Fibroblast of skin of right quadriceps (primary cell): ENCODE data around the gene TRIO.

Experiments used
- DNase-seq: peaks from one replicate; pipeline ENCODE4 v3.0.0-alpha.2; 2013

The TRIO gene

DNA sequence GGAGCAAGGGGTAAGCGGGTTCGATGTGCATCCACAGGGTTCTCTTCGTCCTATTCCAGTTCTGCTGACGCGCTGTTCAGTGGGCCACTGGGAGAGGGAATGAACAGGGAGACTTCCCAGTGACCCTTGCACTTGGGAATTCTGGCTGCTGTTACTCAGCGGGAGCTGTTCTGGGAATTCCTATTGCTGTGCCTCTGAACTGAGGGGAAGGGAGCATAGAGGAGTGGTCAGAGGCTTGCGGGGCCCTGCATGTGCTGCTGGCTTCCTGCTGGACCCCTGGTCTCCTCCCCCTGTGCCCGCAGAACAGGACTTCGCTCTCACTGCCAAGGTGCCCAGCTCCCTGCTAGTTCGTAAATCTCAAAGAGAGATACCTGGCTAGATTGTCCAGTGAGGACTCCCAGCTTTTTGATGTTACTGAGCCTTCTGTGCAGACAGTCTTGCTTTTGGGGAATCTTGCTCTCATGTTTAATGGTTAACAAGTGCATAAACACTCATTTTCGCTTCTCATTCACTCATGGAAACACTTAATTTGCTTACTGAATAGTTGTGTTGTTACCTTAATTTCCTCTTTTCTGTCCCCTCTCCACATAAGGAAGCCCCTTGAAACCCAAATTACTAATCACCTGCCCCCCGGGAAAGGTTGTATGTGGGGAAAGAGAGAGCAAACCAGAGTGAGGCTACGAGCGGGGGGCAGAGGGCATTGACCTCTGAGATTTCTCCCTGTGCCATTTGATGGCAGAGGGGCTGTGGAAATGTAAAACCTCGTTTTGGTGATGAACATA is 5.9 kb downstream of the TRIO start:
- no peak for DNase-seq

DNA sequence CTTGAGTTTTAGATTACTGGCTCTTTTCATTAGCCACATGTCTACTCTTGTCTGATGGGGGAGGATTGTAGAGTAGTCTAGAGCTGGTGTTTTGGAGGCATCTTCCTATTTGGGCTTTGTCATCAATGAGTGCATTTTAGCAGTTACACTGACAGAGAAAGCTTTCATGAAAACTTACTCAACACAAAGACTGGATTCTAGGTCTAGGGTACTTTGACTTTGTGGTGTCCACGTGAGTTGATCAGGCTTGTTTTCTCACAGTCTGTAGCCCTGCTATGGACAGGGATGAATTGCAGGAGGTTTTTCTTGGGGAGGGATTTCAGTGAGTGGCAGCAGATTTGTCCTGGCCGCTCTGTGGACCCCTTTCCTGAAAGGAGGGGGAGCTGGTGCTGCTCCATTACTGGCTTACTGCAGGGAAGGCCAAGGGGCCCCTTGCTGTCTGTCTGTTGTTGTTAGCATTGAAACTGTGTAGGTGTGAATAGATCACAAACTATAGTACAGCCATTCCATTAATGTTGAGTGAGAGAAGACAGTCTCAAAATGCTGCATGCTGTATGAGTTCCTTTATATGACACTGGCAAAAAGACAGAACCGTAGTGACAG is 6.6 kb downstream of the TRIO start:
- DNase-seq = no peak

DNA sequence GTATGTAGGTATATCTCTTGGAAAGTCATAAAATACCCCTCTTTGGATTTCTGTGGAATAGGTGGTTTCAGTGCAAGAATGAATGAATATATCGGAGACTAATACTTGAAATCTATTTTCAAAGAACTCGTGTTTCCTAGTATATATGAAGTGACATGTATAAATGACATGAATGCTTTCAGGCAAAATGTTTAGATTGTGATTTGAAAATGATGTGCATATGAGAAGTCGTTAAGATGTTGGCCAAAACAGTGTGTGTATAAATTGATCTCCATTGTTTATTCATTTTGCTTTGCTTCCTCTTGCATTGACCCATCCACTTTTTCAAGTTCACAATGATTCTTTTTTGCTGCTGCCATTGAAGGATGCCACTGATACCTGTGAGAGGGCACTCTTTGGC is 8.3 kb downstream of the TRIO start:
- no peak for DNase-seq

DNA sequence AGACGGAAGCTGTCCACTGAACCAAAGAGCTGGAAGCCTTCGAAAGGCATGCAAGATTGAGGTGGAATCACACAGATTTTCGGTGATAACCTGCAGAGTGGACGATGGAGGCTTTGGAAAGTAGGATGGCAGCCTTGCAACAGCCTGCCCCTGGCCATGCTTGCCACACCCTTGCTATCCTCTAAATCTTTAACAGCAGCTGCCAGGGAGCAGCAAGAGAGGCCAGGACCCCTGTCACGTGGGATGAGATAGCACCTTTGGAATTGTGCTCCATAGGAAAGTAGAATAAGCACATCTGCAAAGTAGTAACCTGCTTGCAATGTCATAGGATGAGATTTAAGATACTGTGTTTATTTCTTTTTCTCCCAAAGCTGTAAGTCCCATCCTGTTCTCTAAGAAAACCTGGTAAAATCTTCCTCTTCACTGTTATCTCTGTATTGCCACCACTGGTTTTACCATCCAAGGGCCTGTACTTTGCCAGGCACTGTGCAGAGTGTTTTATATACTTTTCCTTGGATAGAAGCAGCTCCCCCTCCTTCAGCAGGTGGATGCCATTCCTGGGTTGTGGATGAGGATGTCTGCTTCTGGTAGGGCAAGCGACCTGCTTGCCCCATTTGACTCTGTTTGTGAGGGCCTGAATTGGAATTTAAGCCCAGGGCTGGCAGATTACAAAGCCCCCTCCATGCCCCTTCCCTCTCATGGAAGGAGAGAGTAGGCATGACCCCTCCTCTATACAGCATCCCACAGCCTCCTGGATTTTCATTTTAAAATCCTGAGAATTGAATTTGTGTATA is 10.1 kb downstream of the TRIO start:
- no peak for DNase-seq

DNA sequence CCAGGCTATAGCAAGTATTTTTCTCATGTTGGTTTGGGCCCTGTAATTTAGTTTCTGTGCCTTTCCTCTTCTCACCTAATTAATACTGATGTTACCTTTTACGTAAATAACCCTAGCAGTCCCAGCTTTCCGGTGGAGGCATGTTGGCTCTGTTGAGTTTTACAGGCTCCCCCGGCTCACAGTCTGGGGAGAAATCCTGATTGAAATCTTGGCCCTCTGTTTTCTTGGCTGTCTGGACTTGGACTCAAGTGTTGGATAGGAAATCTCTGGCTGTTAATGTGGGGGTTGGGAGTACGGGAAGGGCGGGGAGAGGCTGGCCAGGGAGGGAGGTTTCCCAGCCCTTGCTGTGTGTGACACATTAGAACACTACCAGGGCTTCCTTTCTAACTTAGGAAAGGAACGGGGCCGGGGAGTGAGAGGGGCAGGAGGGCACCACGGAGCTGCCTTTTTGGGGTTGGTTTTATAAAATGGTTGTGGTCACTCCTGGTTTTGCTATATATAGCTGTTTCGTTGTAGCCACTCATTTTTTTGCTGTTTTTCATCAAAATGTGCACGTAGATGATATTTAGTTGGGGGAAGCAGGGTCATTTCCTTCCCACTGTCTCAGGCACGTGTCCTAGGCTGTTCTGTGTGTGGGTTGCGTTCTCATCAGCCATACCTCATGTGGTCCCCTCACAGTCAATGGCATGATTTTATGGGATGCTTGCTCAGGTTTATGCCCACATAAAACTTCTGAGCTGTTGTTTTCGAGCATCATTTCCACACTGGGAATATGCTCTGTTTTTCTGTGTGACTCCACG is 11.0 kb downstream of the TRIO start:
- peak; percentile 80 for DNase-seq

DNA sequence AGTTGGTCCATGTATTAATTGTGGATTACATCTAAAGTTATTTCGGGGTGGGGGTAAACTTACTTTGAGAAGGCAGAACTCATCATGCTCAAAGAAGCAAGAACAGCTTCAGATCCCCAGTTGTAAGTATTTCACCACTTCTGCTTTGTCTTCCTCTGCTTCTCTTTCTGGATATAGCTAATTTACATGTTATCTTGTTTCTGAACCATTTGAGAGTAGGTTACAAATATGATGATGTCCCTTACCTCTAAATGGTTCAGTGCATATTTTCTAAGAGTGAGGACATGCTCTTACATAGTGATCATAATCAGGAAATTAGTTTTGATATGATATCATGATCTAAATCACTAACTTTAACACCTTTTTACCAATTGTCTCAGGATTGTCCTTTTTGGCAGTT is 11.9 kb downstream of the TRIO start:
- DNase-seq = no peak

DNA sequence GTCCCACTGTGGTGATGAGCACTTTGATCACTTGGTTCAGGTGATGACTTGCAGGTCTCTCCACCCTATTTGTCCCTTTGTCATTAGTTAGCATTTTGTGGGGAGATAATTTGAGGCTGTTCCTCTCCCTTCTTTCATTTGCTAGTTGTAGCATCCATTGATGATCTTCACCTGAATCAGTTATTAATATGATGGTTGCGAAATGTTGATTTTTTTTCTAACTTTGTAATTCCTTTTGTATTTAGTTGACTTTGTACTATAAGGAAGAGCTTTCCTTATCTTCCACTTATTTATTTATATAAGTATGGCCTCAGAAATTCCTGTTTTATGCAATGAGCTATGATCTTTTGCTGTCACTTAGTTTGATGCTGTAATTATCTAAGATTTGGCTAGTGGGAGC is 12.6 kb downstream of the TRIO start:
- no peak for DNase-seq

DNA sequence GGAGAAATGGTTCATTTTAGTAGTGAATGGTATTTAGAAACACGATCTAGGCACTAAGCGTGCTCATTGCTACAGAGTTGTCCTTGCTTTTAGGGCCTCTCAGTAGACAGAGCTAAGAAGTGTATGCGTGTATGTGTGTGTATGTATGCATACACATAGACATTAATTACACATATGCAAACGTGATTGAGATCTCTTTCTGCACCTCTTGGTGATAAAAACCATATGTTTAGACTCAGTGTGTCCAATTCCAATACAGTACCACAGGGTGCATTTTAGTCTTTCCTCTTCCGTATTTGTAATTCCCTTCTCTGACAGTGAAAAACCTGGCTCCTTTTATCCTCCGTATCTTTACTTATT is 13.1 kb downstream of the TRIO start:
- DNase-seq = no peak

DNA sequence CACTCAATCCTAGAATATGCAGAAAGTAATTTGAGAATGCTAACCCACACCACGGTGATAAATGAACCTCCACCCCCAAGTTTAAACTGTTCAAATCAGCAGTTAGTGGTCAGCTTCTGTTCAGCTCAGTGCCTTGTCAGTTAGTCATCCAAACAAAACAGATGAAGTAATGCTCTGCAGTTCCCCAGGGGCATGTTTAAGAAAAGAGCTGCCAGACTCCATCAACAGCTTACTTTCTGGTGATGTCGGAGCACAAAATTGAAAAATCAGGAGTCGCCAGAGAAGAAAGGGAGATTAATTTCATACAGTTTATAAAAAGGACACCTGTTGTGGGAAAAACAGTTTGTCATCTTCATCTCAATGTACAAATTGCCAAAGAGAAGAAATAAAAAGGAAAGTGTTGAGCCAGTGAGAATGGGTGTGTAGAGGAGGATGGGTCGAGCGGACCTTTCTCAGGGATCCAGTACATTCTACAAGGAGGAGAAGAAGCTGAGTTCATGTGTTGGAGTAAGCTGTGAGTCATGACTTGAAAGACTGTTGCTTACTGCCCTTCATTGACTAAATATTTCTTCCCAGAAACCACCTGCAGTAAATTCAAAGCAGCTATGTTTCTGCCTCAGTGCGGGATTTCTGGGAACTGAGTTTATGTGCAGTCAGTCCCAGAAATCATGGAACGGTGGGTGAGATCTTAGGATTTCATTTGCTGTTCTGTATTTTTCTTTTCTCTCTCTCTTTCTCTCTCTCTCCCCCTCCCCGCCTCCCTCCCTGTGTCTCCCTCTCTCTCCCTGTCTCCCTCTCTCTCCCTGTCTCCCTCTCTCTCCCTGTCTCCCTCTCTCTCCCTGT is 13.7 kb downstream of the TRIO start:
- peak; percentile 99 for DNase-seq

DNA sequence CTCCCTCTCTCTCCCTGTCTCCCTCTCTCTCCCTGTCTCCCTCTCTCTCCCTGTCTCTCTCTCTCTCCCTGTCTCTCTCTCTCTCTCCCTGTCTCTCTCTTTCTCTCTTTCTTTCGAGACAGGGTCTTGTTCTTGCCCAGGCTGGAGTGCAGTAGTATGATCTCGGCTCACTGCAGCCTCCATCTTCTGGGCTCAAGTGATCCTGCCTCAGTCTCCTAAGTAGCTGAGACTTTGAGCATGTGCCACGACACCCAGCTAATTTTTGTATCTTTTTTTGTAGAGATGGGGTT is 14.3 kb downstream of the TRIO start:
- DNase-seq = no peak

DNA sequence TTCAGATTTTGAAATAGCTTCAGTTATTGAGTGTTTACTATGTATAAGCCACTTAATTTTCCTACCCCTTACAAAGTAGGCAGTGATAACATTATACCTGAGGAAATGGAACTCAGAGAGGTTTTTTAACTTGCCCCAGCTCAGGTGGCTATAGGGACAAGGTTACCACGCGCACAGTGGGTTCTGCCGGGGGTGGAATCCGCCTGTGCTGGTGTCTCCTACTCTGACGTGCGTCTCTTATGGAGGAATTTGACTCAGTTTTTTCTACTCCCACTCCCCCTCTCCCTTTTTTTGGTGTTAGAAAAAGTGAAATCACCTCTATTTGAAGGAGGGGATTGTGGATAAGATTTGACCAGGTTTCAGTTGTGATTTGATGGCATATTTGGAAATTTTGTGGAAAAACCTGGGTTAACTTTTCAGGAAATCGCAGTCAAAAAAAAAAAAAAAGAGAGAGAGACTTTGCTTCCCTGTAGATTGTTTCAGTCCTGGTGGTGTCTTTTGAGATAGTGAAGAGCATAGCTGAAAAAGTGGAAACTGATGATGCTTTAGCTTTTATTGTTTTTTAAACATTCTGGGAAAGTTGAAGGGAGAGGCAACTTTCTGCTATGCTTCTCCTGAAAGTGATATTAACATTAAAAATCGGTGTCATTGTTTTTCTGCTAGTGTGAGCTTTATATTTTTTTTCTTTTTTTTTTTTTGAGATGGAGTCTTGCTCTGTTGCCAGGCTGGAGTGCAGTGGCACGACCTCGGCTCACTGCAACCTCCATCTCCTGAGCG is 15.9 kb downstream of the TRIO start:
- DNase-seq = no peak

DNA sequence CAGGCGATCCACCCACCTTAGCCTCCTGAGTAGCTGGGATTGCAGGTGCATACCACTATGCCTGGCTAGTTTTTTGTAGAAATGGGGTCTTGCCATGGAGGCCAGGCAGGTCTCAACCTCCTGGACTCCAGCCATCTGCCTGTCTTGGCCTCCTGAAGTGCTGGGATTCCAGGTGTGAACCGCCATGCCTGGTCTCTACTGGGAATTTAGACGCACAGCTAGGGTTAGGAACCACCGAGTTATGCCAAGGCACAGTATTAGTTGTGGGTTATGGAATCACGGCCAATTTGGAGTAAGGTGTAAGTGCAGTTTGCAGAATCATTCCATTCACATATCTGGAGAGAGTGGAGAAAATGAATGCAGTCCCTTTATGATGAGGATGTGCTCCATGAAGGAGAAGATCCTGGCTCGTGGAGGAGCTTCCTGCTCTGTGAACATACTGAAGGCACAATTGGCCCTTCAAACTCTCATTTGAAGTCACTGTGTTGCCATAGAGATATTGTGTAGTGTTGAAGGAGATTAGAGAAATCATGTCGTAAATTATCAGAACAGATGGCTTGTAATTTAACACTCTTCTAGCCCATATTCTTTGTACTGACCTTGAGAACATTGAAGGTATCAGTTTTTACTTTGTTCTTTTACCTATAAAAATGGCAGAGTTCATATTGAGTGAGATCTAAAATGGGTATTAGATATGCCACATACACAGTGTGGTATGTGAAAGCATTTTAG is 18.8 kb downstream of the TRIO start:
- no peak for DNase-seq

DNA sequence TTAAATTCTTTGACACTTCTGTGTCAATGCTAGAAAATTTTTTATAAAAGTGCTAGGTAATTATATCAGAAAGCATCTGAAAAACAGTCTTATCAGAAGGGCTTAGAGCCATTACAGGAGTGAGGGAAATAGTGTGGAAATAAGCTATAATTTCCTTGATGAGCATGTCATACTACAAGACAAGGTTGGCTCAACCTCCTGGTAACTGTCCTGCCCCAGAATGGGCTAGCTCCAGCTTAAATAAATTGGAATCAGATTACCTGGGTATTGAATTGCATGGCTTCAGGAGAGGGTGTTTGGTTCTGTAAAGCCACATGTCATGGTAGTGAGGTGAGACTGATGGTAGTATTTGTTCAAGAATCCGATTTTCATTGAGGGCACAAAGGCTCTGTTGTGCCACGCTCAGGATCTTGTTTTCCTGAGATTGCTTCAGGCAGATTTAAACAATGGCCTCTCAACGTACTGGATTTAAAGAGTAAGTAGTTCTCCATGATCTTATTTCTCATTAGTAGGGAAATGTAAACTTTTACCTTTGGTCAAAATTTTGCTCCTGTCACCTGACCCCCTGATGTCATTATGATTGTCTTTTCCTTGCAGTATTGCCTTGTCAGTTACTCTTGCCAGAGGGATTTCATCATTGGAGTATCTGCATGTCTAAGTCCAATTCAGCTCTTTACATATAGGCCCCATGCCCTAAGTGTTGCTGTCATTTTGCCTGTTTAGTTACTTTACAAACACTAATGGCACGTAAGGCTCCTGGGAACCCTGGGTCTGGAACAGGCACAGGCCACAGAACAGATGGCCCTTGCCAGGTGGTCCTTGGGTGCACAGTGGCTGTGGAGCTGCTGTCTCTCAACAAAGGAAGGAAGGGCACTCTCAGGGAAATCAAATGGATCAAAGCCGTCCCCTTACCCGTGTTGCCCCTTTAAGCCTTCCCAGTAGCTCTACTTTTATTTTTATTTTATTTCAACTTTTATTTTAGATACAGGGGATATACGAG is 21.3 kb downstream of the TRIO start:
- DNase-seq = no peak

DNA sequence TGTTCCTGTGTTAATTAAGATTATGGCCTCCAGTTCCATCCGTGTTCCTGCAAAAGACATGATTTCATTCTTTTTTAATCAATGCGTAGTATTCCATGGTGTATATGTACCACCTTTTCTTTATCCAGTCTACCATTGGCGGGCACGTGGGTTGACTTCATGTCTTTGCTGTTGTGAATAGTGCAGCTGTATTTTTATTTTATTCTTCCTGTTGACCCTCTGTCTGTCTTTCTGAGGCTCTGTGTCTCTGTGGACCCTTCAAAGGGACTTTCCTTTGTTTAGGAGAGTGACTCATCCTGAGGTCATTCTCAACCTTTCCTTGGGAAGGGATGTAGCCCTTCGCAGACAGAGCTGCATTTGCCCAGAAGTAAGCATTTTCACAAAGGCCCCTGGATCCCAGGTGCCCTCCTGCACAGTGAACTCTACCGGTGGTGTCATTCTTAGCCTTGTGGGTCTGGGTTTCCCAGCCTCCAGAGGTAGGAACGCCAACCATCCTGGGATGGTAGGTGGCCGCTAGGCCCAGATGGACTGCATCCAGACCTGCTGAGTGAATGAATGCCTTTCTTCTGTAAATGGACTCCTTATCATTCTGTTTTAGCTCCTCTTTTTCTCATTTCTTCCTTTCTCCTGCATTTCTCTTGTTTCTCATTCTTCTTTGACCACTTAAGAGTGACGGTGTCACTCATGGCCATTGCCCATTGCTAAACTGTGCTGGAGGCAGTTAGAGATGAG is 22.4 kb downstream of the TRIO start:
- peak; percentile 73 for DNase-seq

DNA sequence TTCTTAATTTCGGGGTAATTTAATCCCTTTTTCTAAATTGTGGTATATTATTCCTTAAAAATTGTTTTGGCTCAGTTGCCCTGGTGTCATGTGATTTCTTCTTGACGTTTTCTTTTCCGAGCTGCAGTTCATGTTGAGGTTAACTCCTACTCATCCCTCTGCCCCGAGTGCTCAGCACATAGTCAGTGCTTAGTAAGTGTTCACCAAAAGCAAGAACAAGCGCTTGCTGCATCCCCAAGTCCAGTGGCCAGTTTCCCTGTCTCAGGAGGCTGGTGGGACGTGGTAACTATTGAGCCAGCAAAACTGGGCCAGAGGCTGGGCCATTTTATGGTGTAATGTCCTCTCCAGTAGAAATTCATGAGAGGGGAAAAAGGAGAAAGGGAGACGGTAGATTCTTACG is 23.3 kb downstream of the TRIO start:
- no peak for DNase-seq

DNA sequence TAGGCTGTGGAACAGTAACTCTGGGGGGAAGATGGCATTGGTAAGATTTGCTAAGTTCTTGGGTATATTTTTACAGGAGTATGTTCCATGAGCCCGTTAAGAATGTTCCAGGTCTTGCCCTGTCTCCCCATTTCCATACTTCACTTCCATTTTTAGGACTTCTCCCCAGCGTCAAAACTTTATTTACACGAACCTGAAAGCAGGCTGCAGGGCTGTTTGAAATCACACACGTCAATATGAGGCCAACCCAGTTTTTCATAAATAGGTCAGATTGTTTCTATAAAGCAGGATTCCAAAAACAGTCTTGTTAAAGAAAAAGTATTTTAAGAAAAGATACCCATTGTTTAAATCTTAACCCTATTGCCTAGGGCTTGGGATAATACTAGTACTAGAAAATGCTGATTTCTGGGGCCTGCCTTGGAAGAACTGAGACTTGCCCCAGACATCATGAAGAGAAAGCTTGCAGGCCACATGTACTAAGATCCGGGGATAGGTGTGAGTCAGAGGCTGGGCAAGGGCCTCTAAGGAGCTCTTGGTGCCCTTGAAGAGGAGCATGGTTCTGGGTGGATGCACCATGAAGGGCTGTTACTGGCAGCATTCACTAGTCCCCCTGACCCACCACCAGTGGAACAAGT is 24.2 kb downstream of the TRIO start:
- DNase-seq = peak; percentile 42

DNA sequence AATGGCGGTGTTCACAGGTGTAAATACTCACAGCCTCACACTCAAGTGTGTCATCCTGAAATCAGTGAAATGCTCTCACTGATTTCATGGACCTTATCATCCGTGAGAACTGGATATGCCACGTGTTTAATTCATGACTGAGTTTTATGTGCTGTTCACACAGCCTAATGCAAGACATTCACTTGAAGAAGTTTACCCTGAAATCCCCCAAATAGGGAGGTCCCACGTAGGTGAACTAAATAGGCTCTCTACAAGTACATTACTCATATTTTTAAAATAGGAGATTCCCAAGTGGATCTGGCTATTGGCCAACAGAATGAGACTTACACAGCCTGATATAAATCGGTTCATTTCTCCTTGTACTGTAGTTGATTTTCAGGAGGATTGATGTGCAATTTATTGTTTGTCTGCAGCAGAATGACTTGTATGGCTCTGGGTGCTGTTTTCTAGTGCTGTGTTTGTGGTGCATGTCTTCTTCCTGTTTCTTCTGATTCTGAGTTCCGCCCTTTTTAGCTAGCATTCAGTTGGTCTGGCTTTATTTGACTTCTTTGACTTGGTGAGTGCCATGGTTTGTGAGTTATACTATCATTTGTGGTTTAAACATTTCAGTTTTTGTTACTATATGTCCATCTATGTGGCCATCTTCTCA is 25.1 kb downstream of the TRIO start:
- DNase-seq = peak; percentile 61

DNA sequence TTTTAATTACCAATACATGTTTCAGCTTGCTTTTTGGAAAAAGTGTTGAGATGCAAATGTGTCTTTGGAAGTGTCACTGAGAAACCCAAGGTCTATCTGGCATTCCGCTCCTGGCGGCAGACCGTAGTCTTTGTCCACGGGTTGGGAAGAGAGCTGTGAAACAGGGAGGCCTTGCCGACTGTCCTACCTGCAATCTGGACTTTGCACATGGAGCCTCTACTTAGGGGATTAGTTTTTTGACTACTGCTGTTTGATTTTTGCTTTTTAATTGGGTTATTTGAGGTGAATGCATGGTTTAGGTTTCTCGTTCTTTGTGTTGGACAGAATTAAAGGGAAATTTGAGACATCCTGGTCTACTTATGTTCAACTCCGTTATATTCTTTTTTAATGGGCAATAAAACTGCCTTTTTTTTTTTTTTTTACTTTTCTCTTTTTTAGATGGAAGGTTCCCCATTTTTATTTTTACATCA is 25.7 kb downstream of the TRIO start:
- no peak for DNase-seq
